Measurements from ENCODE around the gene WDR54. TPM values are rescaled to one million over a fixed set of nuclear protein-coding genes. Genes with fewer than 3 reads are reported as not detected.

WDR54 gene
- total RNA-seq, 1 donor = 34.3 TPM

DNA sequence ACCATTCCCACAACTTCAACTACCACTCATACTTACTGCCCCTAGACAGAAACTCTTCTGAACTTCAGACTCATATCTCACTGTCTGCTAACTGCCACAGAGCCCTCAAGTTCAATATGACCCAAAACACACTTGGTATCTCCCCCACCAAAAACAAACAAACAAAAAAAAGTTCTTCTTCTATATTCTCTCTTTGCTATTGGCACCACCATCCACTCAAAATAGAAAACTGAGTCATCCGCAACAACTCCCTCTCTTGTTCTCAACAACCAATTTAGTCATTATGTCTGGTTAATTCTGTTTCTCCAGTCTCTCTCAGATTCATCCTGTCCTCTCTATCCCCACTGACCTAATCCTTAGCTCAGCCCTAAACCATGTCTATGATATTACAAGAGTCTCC is 34.2 kb upstream of the WDR54 start:
- TF ChIP-seq, protein P1, sequence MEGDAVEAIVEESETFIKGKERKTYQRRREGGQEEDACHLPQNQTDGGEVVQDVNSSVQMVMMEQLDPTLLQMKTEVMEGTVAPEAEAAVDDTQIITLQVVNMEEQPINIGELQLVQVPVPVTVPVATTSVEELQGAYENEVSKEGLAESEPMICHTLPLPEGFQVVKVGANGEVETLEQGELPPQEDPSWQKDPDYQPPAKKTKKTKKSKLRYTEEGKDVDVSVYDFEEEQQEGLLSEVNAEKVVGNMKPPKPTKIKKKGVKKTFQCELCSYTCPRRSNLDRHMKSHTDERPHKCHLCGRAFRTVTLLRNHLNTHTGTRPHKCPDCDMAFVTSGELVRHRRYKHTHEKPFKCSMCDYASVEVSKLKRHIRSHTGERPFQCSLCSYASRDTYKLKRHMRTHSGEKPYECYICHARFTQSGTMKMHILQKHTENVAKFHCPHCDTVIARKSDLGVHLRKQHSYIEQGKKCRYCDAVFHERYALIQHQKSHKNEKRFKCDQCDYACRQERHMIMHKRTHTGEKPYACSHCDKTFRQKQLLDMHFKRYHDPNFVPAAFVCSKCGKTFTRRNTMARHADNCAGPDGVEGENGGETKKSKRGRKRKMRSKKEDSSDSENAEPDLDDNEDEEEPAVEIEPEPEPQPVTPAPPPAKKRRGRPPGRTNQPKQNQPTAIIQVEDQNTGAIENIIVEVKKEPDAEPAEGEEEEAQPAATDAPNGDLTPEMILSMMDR (IDR thresholded peaks at IDR 0.05; ENCODE audit: insufficient read depth, low read length) = no peak
- peak; percentile 18 for DNase-seq (ENCODE audit: low read depth)
- H3K4me3 ChIP-seq (ENCODE audit: low read depth, low read length) = no peak overlapping the region

GRCh38 chr2:74390606-74391005 is 30.9 kb upstream of the WDR54 start:
- H3K4me3 ChIP-seq (ENCODE audit: low read depth, low read length) = peak overlapping the region; percentile 95
- no peak for DNase-seq (ENCODE audit: low read depth)
- TF ChIP-seq, protein P1 (IDR thresholded peaks at IDR 0.05; ENCODE audit: insufficient read depth, low read length) = no peak

DNA sequence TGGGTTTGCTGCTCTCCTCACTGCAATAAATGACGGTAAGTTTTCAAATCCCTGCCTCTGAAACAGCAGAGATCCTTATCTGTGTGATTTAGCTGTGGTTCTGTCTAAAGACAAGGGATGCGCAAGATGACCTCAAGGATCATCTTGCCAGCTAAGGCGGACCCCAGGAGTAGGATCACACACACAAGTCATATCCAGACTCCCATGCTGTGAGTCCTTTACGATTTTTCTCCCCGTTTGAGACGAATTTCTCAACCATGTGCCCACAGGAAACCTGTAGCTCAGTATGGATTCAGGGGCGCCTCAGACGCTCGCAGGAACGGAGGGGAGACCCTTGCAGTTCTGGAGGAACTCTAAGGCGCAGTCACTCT is 30.3 kb upstream of the WDR54 start:
- TF ChIP-seq, protein P1 (IDR thresholded peaks at IDR 0.05; ENCODE audit: insufficient read depth, low read length) = no peak
- peak overlapping the region; percentile 95 for H3K4me3 ChIP-seq (ENCODE audit: low read depth, low read length)
- peak; percentile 28 for DNase-seq (ENCODE audit: low read depth)

- peak overlapping the region; percentile 95 for H3K4me3 ChIP-seq (ENCODE audit: low read depth, low read length)
- TF ChIP-seq, protein P1 (IDR thresholded peaks at IDR 0.05; ENCODE audit: insufficient read depth, low read length) = peak; percentile 98
- DNase-seq (ENCODE audit: low read depth) = peak; percentile 91
Measured at GRCh38 chr2:74391580-74392448, 29.7 kb upstream of the WDR54 start.

- TF ChIP-seq, protein P1 (IDR thresholded peaks at IDR 0.05; ENCODE audit: insufficient read depth, low read length) = no peak
- H3K4me3 ChIP-seq (ENCODE audit: low read depth, low read length) = no peak overlapping the region
- DNase-seq (ENCODE audit: low read depth) = no peak
Measured at GRCh38 chr2:74392449-74392743, 29.1 kb upstream of the WDR54 start.

DNA sequence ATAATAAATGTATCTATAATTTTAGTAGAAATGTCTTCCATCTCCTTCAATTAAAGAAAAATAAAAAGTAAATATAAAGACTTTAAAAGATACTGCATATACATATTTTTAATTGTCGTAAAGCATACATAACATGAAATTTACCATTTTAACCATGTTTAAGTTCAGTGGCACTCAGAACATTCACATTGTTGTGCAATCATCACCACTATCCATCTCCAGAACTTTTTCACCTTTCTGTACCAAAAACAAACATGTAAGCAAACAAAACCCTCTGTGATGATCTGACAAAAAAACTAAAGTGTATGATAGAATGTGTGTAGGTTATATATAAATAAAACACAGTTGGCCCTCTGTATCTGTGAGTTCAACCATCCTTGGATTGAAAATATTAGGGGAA is 28.0 kb upstream of the WDR54 start:
- no peak overlapping the region for H3K4me3 ChIP-seq (ENCODE audit: low read depth, low read length)

More for the DNA sequence above, 28.0 kb upstream of the WDR54 start:
- no peak for DNase-seq (ENCODE audit: low read depth)
- TF ChIP-seq, protein P1 (IDR thresholded peaks at IDR 0.05; ENCODE audit: insufficient read depth, low read length) = no peak
